Breast epithelium (tissue), 3 donors: ENCODE measurements around the gene SRRM2.

Source experiments
- CTCF ChIP-seq, 3 donors: fragments of 450-650 bp; IDR thresholded peaks; one replicate each; pipeline ENCODE4 v1.5.1; 2016 to 2017; ENCODE audit warnings: antibody characterized with exemption in 3 of 3, mild to moderate bottlenecking in 3 of 3, moderate library complexity in 3 of 3
- POLR2AphosphoS5 ChIP-seq, 3 donors: sonication (generic); formaldehyde crosslinking; IDR thresholded peaks; one replicate each; pipeline ENCODE4 v1.6.1; 2017; ENCODE audit warnings: antibody characterized with exemption in 3 of 3

GRCh38 chr16:2811703-2812471, 59.4 kb downstream of the SRRM2 start:
- TF ChIP-seq CTCF (IDR thresholded peaks at IDR 0.05): no peak
- TF ChIP-seq POLR2AphosphoS5 (IDR thresholded peaks at IDR 0.05): no peak
